Testis (tissue), 3 donors: ENCODE data around the gene SMIM10L1. TPM values are rescaled to one million over a fixed set of nuclear protein-coding genes. Genes with fewer than 3 reads are reported as not detected.

Experiments
- DNase-seq: peaks from one replicate; pipeline ENCODE4 v3.0.0-alpha.2; 2019
- H3K27ac ChIP-seq, 2 donors: fragments of 200-600 bp; sonication (generic); one replicate each; pipeline ENCODE4 v1.5.1; 2019
- H3K27me3 ChIP-seq: fragments of 200-600 bp; sonication (generic); one replicate; pipeline ENCODE4 v1.5.1; 2019
- H3K36me3 ChIP-seq: fragments of 200-600 bp; sonication (generic); one replicate; pipeline ENCODE4 v1.5.1; 2017; ENCODE audit warnings: low read depth; ENCODE audit errors: missing control alignments
- H3K4me1 ChIP-seq: fragments of 200-600 bp; sonication (generic); one replicate; pipeline ENCODE4 v1.5.1; 2019
- H3K4me3 ChIP-seq, 2 donors: fragments of 200-600 bp; sonication (generic); one replicate each; pipeline ENCODE4 v1.5.1; 2017 to 2019
- H3K9me3 ChIP-seq: fragments of 200-600 bp; sonication (generic); one replicate; pipeline ENCODE4 v1.5.1; 2017
- CTCF ChIP-seq, 3 experiments: fragments of 450-650 bp in 2 of 3; fragments of 200-600 bp in 1 of 3; sonication (generic) in 1 of 3; IDR thresholded peaks; one replicate each; pipeline ENCODE4 v1.5.1; 2016 to 2019; ENCODE audit warnings: antibody characterized with exemption in 3 of 3, mild to moderate bottlenecking in 2 of 3, moderate library complexity in 1 of 3
- POLR2A ChIP-seq: fragments of 450-650 bp; IDR thresholded peaks from one replicate; pipeline ENCODE4 v1.6.1; 2017; ENCODE audit warnings: antibody characterized with exemption, mild to moderate bottlenecking, moderate library complexity
- WGBS, 2 donors: methylation state at CpG; one replicate each; pipeline ENCODE4 v1.1.5; 2018; 5-methylcytosine and 5-hydroxymethylcytosine counted together
- intact Hi-C: fragments of 100-400 bp; cut with DNase I; formaldehyde crosslinking; loops from one replicate; pipeline ENCODE4 v1.15.1; 2023; ENCODE audit warnings: low total_unique reads
- polyA plus RNA-seq: library from polyadenylated mRNA; stranded (reverse); fragments of 350-450 nt; fragmentation: Illumina TruSeq; extraction: RNeasy Lipid Tissue Mini Kit (QIAGEN cat#74804); gene quantifications from one replicate; pipeline ENCODE4 v1.2.3, GENCODE V29; 2014; ENCODE audit warnings: low read depth, low replicate concordance; ENCODE audit not compliant: insufficient read depth
- total RNA-seq, 2 donors: library from RNA; depleted of rRNA; stranded (reverse); fragments of >200 nt; gene quantifications; one replicate each; pipeline ENCODE4 v1.2.3, GENCODE V29; 2016

The SMIM10L1 gene
- total and polyA plus RNA-seq, 3 donors from 2014 or later, result 4.4 to 11.0 (median 7.6) TPM

- no peaks in the 10 kb centered on the region for H3K4me1 ChIP-seq
- WGBS, 2 donors, result 95 to 97% methylated on average over 1 of the region's 1 CpG
- no peak overlapping the region for H3K27ac ChIP-seq
- intact Hi-C loops, result no loop called here
- no peak for DNase-seq
- H3K4me3 ChIP-seq, result no peak overlapping the region
- TF ChIP-seq POLR2A, result no peak
- no peak for TF ChIP-seq CTCF (IDR thresholded peaks at IDR 0.05)
- no peaks in the 10 kb centered on the region for H3K27me3 ChIP-seq
- H3K36me3 ChIP-seq, result no peaks in the 10 kb centered on the region
- H3K9me3 ChIP-seq, result no peaks in the 10 kb centered on the region
These were observed 23.6 kb upstream of the SMIM10L1 start for GRCh38 chr12:11147420-11147819.

GRCh38 chr12:11150832-11151231 is 20.2 kb upstream of the SMIM10L1 start:
- WGBS, 2 donors, result 71 to 73% methylated on average over 1 of the region's 1 CpG
- DNase-seq, result no peak
- TF ChIP-seq CTCF (IDR thresholded peaks at IDR 0.05), result no peak
- no peak for TF ChIP-seq POLR2A
- H3K36me3 ChIP-seq, result no peaks in the 10 kb centered on the region
- H3K4me3 ChIP-seq, result no peak overlapping the region
- no peaks in the 10 kb centered on the region for H3K9me3 ChIP-seq
- no peaks in the 10 kb centered on the region for H3K27me3 ChIP-seq
- H3K27ac ChIP-seq, result no peak overlapping the region
- intact Hi-C loops, result no loop called here
- no peaks in the 10 kb centered on the region for H3K4me1 ChIP-seq

GRCh38 chr12:11152725-11153124 is 18.3 kb upstream of the SMIM10L1 start:
- Histone ChIP-seq H3K27ac (no peak overlapping the region), H3K4me1 (no peaks in the 10 kb centered on the region), H3K36me3 (no peaks in the 10 kb centered on the region), H3K4me3 (no peak overlapping the region), H3K27me3 (no peaks in the 10 kb centered on the region), H3K9me3 (no peaks in the 10 kb centered on the region)
- 86 to 90% methylated on average over 2 of the region's 2 CpGs for WGBS, 2 donors
- no peak for DNase-seq
- intact Hi-C loops, result no loop called here
- TF ChIP-seq CTCF (IDR thresholded peaks at IDR 0.05), result no peak
- no peak for TF ChIP-seq POLR2A

- no peak for DNase-seq
- Histone ChIP-seq H3K4me1 (no peaks in the 10 kb centered on the region), H3K4me3 (no peak overlapping the region), H3K9me3 (no peaks in the 10 kb centered on the region), H3K27ac (no peak overlapping the region), H3K36me3 (no peaks in the 10 kb centered on the region), H3K27me3 (no peaks in the 10 kb centered on the region)
- intact Hi-C loops, result no loop called here
- WGBS, 2 donors, result 96 to 98% methylated on average over 1 of the region's 1 CpG
- TF ChIP-seq POLR2A, result no peak
These were observed 16.5 kb upstream of the SMIM10L1 start for GRCh38 chr12:11154400-11154925.

GRCh38 chr12:11158885-11159444 is 12.0 kb upstream of the SMIM10L1 start:
- Histone ChIP-seq H3K36me3 (no peaks in the 10 kb centered on the region), H3K27ac (no peak overlapping the region), H3K4me1 (no peaks in the 10 kb centered on the region), H3K9me3 (no peaks in the 10 kb centered on the region), H3K4me3 (no peak overlapping the region), H3K27me3 (no peaks in the 10 kb centered on the region)
- DNase-seq, result no peak
- no peak for TF ChIP-seq CTCF (IDR thresholded peaks at IDR 0.05)
- no peak for TF ChIP-seq POLR2A
- intact Hi-C loops, result no loop called here
- 57 to 76% methylated on average over 5 of the region's 5 CpGs for WGBS, 2 donors
